NCI-H2081 treated with DMSO at 0.1 percent for 48 hours (cell line): Measurements from ENCODE around the gene CACNA1F.
"Not testable (repeated sequence)": the region's sequence is repeated elsewhere in the genome, so short reads cannot be mapped to it uniquely, and the experiment has no call there.

Source experiments
- DNase-seq: peaks from one replicate; lab custom pipeline; 2025; lab: John Stamatoyannopoulos, UW

The CACNA1F gene

DNA sequence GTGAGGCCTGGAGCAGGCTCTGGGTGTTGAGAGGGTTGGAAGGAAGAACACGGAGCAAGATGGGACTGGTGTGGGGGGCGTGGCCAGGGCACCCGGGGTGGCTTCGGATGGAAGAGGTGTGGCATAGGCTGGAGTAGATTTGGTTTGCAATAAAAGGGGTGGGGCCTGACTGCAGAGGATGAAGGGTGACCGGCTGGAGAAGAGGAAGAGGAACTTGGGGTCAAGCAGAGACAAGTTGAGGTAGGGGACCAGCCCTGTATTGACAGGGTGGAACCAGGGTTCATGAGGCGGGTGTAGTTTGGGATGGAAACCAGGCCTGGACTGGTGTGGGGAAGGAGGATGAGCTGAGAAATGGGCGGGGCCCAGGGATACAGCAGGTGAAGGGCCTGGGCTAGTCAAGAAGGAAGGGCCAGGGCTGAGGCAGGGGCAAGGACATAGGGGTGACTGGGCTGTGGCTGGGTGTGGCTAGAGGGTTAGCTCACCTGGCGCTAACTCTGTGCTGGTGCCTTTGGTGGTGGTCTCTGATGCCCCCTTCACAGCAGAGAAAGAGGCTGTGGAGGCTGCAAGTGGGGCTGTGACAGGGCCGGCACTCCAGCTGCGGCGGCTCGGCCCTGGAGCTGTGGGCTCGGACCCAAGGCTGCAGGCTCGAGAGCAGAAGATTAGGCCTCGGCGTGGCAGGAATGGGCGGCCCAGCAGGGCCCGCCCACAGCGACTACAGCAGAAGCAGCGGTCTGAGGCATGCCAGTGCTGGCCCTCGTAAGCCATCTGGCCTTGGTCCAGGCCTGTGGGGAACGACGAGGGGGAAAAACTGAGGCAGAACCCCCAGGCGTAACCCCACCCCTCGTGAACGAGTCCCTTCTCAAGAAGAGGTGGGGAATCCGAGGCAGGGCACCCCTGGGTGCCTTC lies 56.5 kb downstream of the CACNA1F start:
- DNase-seq, result no peak

GRCh38 chrX:49175435-49176274 lies 57.5 kb downstream of the CACNA1F start:
- DNase-seq, result no peak

DNA sequence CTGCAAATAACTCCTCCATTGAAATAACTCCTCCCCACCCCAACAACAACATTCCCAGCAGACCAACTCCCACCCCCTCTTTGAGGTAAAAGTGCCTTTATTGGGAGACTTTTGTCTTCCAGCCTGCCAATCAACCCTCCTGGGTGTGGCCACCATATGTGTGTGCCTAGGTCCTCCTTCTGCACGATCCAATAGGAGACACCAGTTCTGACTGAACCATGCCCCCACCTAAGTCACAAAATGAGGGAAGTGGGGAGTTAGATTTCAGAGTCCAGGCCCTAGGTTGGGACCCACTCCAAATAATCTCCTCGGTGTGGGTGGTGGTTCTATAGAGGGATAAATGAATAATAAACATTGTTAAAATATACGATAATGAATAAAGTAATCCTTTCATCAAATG lies 58.4 kb downstream of the CACNA1F start:
- DNase-seq, result no peak

DNA sequence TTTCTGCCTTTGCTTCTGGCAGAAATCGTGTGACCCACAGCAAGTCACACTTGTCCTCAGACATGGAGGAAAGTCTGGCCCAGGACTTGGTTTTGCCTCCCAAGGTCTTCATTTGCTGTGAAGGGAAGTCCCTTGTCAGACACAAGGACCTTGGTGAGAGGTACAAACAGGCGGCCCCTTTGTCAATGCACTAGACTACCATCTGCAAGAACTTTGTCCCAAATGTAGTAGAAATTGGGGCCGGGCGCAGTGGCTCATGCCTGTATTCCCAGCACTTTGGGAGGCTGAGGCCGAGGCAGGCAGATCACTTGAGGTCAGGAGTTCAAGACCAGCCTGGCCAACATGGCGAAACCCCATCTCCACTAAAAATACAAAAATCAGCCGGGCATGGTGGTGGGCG lies 59.6 kb downstream of the CACNA1F start:
- DNase-seq, result not testable (repeated sequence)

DNA sequence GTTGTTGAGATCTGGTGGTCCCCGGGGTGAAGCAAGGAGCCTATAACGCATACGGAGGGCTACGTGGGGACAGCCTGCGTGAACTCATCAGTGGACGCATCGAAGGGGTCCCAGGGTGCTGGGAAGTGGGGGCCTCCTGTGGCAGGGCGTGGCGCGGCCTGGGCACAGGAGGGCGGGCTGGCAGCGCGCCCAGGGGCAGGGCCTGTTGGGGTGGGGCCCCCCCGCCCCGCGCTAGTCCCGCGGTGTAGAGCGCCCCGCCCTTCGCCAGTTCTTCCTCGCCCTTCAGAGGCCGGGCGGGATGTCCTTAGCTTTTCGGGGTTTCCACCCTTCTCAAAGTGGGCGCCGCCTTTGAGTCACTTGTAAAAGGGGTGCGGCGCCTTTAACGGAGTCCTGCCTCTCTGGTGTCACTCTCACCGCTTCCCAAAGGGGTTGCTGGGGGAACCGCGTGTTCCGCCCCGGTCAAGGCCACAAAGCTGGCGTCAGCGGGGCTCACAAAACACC lies 60.8 kb downstream of the CACNA1F start:
- no peak for DNase-seq

- peak; percentile 32 for DNase-seq
Observed at GRCh38 chrX:49171752-49172279, 61.3 kb downstream of the CACNA1F start, which contains the start of gene PLP2. Gene PLP2 (plus strand): TSS chrX:49171898. CDS start chrX:49172001, 103 bp downstream.

GRCh38 chrX:49167740-49168108 lies 65.4 kb downstream of the CACNA1F start:
- no peak for DNase-seq

DNA sequence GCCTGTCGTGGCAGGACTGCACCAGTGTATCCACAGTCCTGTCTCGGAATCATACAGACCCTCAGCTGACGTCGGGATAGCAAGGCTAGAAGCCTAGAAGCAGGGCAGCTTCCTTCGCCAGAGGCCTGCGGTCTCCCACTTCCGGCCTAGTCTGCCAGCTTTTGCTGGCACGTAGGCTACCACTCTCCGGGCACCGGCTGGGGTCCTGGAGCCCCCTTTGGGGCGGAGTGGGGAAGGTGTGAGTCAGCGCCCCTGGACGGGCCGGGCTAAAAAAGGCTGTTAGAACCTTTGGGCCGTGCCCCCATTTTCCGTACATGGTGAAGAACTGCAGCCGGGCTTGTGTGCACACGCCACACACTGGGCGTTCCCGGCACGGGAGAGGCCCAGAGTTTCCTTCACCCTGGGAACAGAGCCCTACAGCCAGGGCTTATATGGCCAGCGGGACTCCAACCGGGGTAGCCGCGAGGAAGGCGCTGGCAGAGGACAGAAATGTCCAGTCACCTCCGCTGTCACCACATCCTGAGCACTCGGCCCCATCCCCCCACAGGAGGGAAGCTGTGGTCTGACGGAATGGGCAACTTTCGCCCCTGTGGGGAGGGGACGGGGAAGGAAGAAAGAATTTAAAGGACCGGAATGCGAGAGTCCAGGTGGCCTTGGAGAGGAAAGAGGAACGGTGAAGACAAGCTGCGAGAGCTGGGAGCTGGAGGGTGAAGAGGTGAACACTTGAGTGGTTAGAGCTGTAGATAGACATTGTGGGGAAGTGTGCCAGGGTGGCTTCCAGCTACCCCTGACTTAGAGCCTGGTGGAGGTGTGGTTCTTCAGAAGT lies 66.0 kb downstream of the CACNA1F start:
- DNase-seq, result no peak

- DNase-seq, result no peak
Observed at GRCh38 chrX:49165901-49166881, 66.9 kb downstream of the CACNA1F start.

GRCh38 chrX:49164589-49165360 lies 68.4 kb downstream of the CACNA1F start:
- DNase-seq, result no peak

DNA sequence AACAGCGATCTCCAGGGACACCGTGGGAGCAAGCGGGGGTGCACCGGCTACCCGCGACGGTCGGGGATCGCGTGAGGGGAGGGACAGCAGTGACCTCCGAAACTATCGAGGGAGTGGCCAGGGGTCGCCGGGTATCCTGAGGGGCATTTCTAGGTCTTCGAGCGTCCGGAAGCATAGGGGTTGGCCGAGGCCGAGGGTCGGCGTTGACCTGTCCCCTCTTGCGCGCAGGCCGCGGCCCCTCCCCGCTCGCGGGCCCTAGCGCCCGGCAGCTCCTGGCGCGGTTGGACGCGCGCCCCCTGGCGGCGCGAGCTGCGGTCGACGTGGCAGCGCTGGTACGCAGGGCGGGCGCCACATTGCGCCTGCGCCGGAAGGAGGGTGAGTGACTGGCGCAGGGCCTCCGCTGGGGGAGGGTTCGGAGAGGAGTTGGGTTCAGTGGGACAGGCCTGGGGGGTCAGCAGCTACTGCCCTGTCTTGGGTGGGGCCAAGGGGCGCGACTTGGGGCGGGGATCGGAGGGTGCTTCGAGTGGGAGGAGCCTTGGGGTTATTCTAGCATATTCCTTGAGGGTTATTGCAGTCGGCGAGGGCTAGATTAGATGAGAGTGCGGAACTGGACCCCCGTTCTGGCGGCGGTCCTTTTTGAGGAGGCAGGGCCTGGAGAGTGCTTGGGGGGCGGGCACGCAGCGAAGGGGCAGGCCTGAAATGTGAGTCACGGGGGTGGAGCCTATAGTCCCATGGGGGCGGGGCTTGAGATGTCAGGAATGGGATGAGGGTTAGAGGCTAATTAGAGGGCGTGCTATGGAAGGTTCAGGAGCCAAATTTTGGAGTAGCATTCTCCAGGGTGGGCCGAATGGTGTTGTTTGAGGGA lies 69.4 kb downstream of the CACNA1F start:
- no peak for DNase-seq

- DNase-seq, result no peak
Observed at GRCh38 chrX:49162620-49163019, 70.5 kb downstream of the CACNA1F start, which contains the start of gene MAGIX. Gene MAGIX (plus strand): TSS chrX:49162758. CDS start chrX:49162890, 132 bp downstream.

DNA sequence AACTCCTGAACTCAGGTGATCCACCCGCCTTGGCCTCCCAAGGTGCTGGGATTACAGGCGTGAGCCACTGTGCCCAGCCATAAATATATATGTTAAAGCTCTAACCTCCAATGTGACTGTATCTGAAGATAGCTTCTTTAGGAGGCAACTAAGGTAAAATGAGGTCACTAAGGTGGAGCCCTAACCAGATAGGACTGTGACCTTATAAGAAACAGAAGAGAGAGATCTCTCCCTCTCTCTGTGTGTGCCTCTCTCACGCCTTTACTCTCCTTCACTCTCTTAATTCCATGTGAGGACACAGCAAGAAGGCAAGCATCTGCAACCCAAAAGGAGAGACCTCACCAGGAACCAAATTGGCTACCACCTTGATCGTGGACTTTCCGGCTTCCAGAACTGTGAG lies 71.5 kb downstream of the CACNA1F start:
- no peak for DNase-seq

DNA sequence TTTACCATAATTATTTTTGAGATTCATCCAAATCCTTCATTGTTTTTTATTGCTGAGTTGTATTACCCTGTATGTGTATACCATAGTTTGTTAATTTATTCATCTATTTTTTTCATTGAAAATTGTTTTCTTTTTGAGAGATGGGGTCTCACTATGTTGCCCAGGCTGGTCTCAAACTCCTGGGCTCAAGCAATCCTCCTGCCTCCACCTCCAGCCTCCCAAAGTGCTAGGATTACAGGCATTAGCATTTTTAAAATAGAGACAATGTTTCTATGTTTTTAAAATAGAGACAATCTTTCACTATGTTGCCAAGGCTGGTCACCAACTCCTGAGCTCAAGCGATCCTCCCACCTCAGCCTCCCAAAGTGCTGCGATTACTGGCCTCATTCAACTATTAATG lies 72.2 kb downstream of the CACNA1F start:
- DNase-seq, result no peak

DNA sequence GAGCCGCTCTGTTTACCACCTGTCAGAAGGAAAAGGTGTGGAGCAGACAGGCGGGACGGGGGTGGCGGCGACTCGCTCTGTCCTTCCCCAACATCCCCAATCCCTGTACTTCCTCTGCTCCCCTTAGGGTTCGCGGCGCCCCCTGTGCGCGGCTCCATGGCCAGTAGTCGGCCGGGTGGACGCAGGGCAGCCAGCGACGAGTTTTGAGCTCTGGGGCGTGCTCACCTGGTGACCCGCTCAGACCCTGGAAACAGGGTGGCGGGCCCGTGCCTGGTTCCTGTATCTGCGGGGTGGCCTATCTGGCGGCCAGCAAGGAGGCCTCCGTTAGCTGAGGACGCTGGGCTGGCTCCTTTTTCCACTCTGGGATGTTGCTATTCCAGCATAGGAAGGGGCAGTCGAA lies 75.9 kb downstream of the CACNA1F start:
- no peak for DNase-seq

GRCh38 chrX:49155900-49156837 lies 77.0 kb downstream of the CACNA1F start:
- DNase-seq, result peak; percentile 28

GRCh38 chrX:49155243-49155899 lies 77.8 kb downstream of the CACNA1F start:
- DNase-seq, result no peak
